Measurements from ENCODE around the gene KCNN4.

DNA sequence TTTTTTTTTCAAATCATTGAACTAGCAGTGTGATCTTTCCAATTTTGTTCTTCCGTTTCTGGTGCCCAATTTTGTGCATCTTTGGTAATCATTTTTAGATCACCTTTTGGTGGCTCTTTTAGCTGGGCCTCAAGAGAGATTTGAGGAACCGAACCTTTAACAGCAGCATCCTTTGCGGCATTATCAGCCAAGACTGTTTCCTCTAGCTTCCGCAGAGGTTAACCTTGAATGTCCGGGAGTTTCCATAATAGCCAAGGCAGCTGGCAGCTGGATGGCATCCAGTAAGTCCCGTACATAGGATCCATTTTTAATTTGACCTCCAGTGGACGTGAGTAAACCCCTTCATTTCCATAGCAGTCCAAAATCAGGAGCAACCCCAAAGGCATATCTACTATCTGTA, 55.3 kb downstream of the KCNN4 start:
- TF ChIP-seq, protein P1, sequence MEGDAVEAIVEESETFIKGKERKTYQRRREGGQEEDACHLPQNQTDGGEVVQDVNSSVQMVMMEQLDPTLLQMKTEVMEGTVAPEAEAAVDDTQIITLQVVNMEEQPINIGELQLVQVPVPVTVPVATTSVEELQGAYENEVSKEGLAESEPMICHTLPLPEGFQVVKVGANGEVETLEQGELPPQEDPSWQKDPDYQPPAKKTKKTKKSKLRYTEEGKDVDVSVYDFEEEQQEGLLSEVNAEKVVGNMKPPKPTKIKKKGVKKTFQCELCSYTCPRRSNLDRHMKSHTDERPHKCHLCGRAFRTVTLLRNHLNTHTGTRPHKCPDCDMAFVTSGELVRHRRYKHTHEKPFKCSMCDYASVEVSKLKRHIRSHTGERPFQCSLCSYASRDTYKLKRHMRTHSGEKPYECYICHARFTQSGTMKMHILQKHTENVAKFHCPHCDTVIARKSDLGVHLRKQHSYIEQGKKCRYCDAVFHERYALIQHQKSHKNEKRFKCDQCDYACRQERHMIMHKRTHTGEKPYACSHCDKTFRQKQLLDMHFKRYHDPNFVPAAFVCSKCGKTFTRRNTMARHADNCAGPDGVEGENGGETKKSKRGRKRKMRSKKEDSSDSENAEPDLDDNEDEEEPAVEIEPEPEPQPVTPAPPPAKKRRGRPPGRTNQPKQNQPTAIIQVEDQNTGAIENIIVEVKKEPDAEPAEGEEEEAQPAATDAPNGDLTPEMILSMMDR (IDR thresholded peaks at IDR 0.05; ENCODE audit: low read depth, low read length, missing input control) = no peak
- TF ChIP-seq, protein P2, sequence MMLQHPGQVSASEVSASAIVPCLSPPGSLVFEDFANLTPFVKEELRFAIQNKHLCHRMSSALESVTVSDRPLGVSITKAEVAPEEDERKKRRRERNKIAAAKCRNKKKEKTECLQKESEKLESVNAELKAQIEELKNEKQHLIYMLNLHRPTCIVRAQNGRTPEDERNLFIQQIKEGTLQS (IDR thresholded peaks at IDR 0.05) = no peak
- no peak for TF ChIP-seq TAF1 (conservative IDR thresholded peaks at IDR 0.05)

Data from liver (tissue), 3 donors.